Activated CD8-positive, alpha-beta memory T cell treated with anti-CD3 and anti-CD28 coated beads, Interleukin-2, amount 50 U/mL, for 4 hours (primary cell): ENCODE data around the gene BCL2.

ENCODE experiments used
- DNase-seq: peaks from one replicate; pipeline ENCODE4 v3.0.0-alpha.2; 2020

The BCL2 gene

GRCh38 chr18:63135101-63135500, 184.5 kb downstream of the BCL2 start:
- no peak for DNase-seq

- no peak for DNase-seq
Measured at GRCh38 chr18:63132819-63133200, 186.8 kb downstream of the BCL2 start.

GRCh38 chr18:63131959-63132818, 187.4 kb downstream of the BCL2 start:
- no peak for DNase-seq

- DNase-seq: peak; percentile 62
Measured at GRCh38 chr18:63131106-63131958, 188.2 kb downstream of the BCL2 start.

GRCh38 chr18:63130176-63130575, 189.4 kb downstream of the BCL2 start:
- no peak for DNase-seq

GRCh38 chr18:63128237-63128974, 191.2 kb downstream of the BCL2 start:
- DNase-seq: no peak

- DNase-seq: no peak
Measured at GRCh38 chr18:63126134-63127069, 193.2 kb downstream of the BCL2 start.

GRCh38 chr18:63120620-63121019, 198.9 kb downstream of the BCL2 start:
- no peak for DNase-seq

- DNase-seq: no peak
Measured at GRCh38 chr18:63119647-63120046, 199.9 kb downstream of the BCL2 start.

GRCh38 chr18:63113899-63114565, 205.5 kb downstream of the BCL2 start:
- DNase-seq: no peak

- no peak for DNase-seq
Measured at GRCh38 chr18:63112706-63113105, 206.9 kb downstream of the BCL2 start.

- no peak for DNase-seq
Measured at GRCh38 chr18:63111671-63112402, 207.7 kb downstream of the BCL2 start.

GRCh38 chr18:63109802-63110201, 209.8 kb downstream of the BCL2 start:
- no peak for DNase-seq

- no peak for DNase-seq
Measured at GRCh38 chr18:63109022-63109421, 210.5 kb downstream of the BCL2 start.

- DNase-seq: no peak
Measured at GRCh38 chr18:63107931-63108330, 211.6 kb downstream of the BCL2 start.

- DNase-seq: no peak
Measured at GRCh38 chr18:63107171-63107845, 212.3 kb downstream of the BCL2 start.

GRCh38 chr18:63106727-63107126, 212.8 kb downstream of the BCL2 start:
- no peak for DNase-seq

- DNase-seq: no peak
Measured at GRCh38 chr18:63105636-63106316, 213.8 kb downstream of the BCL2 start.

- no peak for DNase-seq
Measured at GRCh38 chr18:63104868-63105267, 214.7 kb downstream of the BCL2 start.
